ENCODE measurements around the gene PODXL2.
A peak's percentile ranks its signal among the peaks of the same experiment; 100 is the strongest.
"Not testable (repeated sequence)": the region's sequence is repeated elsewhere in the genome, so short reads cannot be mapped to it uniquely, and the experiment has no call there.

The PODXL2 gene

GRCh38 chr3:127630811-127631714 lies 2.1 kb downstream of the PODXL2 start:
- DNase-seq, result peak; percentile 26

DNA sequence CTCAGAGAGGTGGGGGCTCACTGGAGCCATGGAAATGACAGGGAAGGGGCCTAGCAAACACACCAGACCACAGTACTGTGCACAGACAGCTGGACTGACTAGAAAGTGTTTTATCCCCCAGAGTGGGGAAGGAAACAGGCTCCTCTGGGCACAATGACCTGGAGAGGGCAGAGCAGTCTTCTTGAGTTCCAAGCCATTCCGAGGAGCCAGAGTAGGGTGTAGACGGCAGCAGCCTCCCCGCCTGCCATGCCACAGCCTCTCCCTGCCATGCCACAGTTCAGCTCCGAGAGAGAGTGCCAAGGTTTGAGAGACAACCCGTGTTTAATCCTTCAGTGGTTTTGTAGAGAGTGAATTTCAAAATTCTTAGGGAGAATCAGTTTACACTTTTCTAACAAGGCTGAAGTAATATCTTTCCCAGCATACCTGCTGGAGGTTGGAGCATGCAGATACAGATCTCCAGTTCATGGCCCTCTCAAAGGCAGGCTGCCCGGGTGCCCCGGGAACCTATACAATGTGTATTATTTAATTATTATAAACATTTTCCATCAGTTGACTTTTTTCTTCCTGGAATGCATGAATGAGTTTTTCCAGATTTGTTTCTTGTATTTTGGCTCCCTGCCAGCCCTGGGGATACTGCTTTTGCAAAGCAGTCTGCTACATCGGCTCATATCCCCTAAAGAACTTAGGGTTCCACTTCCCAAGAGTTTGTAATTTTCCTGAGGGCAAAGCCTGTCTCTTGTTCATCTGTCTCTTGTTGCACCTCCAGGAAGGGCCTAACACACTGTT lies 3.2 kb downstream of the PODXL2 start:
- no peak for DNase-seq

DNA sequence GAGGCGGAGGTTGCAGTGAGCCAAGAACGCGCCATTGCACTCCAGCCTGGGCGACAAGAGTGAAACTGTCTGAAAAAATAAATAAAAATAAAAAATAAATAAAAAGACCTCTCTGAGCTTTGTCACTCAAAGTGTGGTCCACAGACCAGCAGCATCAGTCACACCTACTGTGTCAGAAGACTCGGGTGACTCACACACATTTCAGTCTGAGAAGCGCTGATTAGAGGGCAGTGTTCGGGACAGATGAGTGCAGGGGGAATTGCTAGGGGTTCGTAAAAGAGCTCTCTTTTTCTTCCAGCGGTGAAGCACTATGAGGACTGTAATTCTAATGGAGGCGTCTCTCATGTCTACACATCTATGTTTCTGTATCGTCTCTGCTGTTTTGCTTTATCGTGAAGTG lies 5.7 kb downstream of the PODXL2 start:
- no peak for DNase-seq

DNA sequence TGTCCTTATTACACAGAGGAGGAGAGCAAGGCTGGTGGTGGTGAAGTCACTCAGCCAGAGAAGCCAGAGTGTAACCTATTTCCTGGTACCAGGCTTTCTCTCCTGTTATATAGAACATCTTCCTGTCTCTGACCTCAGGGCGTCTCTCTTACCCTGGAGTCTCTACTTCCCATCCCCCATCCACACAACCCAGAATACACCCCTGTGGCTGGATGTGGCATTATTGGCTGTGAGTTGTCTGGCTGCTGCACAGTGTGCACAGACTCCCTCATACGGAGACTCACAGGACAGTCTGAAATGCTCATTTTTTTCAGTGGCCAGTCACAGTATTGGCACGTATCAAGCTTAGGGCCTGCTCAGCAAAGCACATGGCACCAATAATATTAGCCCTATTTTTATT lies 8.6 kb downstream of the PODXL2 start:
- DNase-seq, result no peak

- no peak for DNase-seq
Measured at GRCh38 chr3:127637971-127638370, 9.0 kb downstream of the PODXL2 start.

GRCh38 chr3:127639173-127640041 lies 10.4 kb downstream of the PODXL2 start:
- no peak for DNase-seq

GRCh38 chr3:127640042-127640355 lies 11.0 kb downstream of the PODXL2 start:
- DNase-seq, result no peak

DNA sequence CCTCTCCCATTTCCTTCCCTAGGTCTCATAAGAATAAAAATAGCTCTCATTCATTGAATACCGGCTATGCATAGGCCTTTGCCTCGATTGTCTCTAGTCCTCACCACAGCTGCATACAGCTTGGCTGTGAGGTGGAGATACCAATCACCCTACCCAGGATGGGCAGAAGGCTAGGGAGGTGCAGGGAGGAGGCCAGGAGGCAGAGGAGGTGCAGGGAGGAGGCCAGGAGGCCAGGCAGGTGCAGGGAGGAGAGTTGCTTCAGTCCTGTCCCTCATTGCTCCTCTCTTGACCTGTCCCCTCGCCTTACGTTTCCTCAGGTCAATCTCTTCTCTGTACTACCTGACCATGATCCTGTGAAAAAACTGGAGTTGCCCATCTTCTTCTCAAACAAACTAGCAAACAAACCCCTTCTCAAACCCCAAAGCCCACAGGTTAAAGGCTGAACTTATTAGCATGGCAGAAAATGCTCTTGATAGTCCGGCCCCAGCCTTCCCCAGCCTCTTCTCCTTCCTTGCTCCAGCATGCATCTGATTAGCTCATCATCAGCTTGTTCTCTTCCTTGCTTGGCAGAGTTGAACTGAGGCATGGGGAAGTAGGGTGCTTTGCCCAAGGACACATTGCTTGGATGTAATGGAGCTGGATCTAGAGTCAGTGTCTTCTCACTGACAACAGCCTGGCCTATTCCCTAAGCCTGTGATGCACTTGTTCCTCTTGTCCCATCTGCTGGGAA lies 15.8 kb downstream of the PODXL2 start:
- no peak for DNase-seq

DNA sequence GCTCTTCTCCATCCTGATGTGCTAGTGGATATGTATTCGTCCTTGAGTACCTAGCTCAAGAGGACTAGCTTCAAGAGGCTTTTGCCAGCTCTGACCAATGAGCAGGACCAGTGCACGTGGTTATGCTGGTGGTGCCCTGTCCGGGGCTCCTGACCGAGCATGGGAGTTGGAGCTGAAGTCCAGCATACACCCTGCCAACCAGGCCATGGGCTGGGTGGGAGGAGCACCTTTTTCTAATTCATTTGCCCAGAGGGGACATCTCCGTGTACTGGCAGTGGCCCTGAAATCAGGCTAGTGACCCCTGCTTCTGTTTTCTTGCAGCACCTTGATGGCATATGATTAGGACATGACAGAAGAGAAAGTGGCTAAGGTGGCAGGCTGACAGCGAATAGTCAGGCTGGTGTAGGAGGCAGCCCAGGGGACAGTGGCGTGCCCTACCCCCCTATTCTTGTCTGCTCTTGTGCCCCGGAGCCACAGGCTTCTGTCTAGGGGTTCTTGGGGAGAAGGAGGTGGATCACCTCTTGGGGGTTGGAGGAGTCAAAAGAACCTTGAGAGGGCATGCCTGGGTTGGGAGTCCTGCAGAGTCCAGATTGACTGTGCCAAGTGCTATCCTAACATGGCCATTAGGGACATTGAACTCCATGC lies 16.5 kb downstream of the PODXL2 start:
- DNase-seq, result no peak

DNA sequence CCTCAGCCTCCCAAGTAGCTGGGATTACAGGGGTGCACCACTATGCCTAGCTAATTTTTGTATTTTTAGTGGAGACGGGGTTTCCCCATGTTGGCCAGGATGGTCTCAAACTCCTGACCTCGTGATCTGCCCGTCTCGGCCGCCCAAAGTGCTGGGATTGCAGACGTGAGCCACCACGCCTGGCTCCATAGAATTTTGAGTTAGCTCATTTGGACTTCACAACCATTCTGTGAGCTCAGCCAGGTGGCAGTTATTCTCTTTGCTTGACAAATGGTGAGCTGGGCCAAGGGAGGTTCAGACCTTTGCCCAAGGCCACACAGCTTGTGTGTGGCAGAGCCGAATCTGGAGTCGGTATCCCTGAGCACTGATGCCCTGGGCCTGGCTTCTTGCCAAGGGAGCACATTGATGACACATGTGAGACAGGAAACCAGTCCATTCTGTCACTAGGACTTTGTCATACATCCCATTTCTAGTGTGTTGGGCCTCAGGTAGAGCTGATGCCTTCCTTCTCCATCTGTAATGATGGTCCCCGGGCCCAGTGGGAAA lies 17.6 kb downstream of the PODXL2 start:
- DNase-seq, result peak; percentile 61

DNA sequence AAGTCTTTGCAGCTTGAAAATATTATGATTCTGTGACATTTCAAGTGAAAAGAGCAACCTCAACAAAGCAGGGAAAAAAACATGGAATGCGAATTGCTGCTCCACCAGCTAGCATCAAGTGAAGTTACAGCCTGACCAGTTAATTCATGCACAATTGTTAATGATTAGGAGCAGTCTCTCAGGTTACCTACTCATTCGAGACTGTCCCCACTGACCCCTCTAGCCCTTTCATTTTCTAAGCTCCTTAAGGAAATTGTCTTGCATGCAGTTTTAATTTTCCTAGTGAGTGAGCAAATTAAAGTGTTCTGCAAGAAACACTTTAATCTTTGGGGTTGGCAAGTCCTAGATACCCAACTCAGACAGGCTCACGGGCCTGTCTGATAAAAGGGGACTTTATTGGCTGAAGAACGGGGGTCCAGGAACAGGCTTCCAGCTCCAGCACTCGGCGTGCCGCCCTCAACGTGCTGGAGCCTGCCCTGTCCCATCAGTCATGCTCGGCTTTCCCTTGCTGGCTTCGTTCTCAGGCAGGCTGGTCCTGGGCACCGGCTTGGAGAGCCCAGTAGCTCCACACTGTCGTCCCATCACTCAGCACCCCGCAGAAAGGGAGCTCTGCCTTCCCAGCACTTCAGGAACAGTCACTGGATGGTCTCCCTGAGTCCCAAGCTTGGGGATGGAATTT lies 18.3 kb downstream of the PODXL2 start:
- DNase-seq, result no peak

DNA sequence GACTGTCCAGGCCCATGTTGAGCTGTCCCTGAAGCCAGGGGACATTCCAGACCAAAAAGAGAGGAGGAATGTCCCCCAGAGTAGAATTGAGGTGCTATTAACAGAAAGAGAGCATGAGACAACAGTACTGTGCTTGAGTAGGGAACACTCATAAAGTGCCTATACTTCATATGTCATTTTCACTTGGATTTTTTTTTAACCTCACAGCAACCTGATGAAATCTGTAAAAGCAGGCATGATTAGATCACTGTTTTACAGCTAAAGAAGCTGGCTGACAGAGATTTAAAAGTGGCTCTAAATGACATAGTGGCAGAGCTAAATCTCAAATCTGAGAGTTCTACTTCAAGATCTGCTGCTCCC lies 18.8 kb downstream of the PODXL2 start:
- no peak for DNase-seq

DNA sequence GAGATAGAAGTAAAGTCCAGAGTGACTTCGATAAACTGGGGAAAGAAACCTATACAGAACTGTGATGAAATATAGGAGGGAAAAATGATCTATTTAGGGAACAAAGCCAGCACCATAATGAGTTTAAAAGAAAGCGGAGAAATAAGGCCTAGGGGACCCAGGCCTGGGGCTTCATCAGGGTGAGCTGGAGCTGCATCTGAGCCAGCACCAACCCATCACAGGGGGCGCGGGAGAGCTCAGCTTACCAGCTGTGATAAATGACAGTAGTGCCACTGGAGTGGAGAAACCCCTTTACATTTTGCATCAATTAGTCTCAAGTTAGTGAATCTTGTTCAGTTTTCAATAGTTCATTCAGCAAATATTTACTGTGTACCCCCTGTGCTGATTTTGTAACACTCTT lies 21.3 kb downstream of the PODXL2 start:
- DNase-seq, result no peak

DNA sequence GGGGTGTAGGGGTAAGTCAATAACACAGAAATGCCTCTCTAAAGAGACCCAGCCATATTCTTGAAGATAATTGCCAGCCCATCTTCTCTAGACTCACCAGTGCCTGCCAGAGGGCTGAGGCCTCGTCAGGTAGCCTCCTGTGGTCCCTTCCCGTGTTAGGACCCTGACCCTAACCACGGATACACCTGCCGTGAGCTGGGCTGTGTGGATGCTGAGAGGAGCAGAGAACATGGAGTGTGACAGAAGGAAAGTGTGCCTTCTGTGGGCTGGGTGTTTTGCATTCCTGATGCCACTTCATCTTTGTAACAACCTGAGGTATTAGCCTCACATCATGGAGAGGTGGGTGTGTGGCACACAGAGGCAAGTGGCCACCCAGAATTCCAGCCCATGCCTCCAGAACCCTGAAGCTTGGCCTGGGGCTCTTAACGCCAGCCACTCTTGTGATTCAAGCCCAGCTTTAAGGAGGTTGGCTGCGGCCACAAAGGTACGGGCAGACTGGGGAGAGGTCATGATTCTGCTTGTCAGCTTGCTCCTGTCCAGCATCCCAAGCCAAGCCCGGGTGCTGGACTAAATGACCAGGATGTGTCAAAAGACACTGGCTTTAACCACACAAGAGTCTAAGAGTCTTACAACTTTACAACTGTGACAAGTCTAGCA lies 22.7 kb downstream of the PODXL2 start:
- no peak for DNase-seq

DNA sequence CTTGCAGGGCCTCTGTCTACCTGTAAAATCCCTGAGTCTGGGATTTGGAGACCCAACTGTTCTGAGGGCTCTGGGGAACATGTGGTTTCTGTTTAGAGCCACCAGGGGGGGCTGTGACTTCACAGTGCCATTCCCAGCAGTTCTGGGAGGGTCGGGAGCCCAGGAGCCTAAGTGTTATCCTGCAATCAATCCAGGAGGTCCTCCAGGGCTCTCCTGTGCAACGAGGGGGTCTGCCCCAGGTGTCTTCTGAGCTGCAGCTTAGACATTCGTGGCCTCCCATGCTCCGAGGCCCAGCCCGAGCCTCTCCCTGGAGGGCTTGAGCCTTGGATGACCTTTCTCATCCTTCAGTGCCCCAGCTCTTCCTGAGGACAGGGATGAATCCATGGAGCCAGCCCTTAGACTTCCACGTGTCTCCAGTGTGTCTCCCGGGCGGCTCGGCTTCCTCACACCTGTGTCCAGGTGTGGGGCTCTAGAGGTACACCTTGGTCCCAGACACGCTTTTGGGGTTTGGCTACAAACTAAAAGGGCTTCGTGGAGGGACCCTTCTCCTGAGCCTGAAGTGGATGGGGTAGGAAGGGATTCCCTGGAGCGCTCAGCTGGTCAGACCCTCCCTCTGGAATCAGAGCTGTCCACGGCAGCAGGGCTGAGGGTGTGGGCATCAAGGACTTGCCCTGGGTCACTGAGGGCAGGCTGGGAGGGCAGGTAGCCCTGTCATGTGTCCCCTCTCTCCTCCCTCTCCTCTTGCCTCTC lies 23.4 kb downstream of the PODXL2 start:
- DNase-seq, result peak; percentile 69

DNA sequence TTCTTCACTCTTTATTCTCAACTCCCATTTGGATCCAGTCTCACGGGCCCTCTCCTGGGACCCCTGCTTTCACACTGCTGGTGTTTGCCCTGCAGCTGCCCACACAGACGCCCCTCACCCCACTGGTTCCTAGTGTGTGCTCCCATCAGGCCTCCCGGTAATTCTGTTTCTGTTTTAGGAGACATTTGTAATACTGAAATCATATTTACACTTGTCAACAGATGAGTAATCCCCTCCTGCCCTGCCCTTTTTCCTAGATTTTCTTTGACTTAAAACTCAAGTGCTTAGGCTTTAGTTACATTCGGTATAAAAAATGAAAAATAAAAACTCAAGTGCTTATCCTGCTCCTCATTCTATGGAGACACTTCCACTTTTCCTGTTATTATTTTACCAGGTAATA lies 25.4 kb downstream of the PODXL2 start:
- DNase-seq, result no peak

GRCh38 chr3:127654993-127655392 lies 26.0 kb downstream of the PODXL2 start:
- DNase-seq, result not testable (repeated sequence)

DNA sequence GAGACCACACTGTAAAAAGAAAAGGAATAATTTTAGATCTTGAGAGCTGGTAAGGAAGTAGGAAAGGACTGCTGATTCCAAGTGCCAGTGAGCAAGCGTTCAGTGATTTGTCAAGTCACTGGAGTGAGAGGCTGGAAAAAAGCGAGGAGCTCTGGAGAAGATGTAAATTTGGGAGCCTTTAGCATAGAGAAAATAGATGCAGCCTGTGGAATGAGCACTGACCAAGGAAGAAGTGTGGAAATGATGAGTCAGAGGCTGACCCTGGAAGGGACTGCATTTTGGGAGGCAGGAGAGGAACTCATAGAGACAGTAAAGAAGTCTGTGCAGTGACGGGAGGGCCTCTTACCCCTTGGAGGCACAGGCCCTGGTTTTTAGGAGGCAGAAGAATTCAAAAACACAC lies 26.7 kb downstream of the PODXL2 start:
- no peak for DNase-seq

DNA sequence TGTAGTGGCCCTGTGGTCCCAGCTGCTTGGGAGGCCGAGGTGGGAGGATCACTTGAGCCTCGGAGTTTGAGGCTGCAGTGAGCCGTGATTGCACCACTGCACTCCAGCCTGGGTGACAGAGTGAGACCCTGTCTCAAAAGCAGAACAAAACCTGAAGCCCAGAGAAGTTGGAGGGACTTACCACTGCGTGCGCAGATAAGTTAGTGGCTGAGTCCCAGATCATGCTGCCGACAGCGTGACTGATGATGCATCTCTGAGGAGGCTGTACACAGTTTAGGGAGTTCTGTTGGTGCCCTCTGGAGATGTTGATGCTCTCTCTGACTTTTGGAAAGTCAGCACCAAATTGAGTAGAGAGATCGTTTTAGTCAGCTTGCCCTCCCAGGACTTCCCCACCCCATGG lies 27.9 kb downstream of the PODXL2 start:
- DNase-seq, result no peak

- DNase-seq, result no peak
Measured at GRCh38 chr3:127658234-127658633, 29.2 kb downstream of the PODXL2 start.
